SK-N-SH (cell line): Measurements from ENCODE around the gene COL23A1. TPM values are rescaled to one million over a fixed set of nuclear protein-coding genes. Genes with fewer than 3 reads are reported as not detected.
"Not testable (repeated sequence)": the region's sequence is repeated elsewhere in the genome, so short reads cannot be mapped to it uniquely, and the experiment has no call there.

ENCODE experiments used
- CTCF ChIA-PET: fragments of 300-600, 350-600 bp; formaldehyde crosslinking; extraction: SDS; loops from one replicate; lab custom pipeline; 2021; lab: Yijun Ruan, JAX
- POLR2A ChIA-PET: fragments of 350-600 bp; sonication (Branson Sonifier 250); formaldehyde crosslinking; extraction: SDS; loops from one replicate; lab custom pipeline; 2020; ENCODE audit warnings: antibody characterized with exemption, inconsistent platforms; lab: Yijun Ruan, JAX
- DNase-seq: peaks from one replicate; pipeline ENCODE4 v3.0.0; 2012
- H2AFZ ChIP-seq: fragments of 200-600 bp; sonication (generic); 2 replicates; pipeline ENCODE4 v1.8.1; 2016; ENCODE audit warnings: antibody characterized with exemption, mild to moderate bottlenecking, low read depth
- H3F3A ChIP-seq: fragments of 200-600 bp; sonication (generic); replicated peaks from 2 replicates; pipeline ENCODE3; 2016; ENCODE audit warnings: antibody characterized with exemption, mild to moderate bottlenecking; ENCODE audit not compliant: insufficient read depth
- H3K27ac ChIP-seq, 2 experiments: fragments of 200-500 bp in 1 of 2; fragments of 200-600 bp in 1 of 2; sonication (Bioruptor generic) in 1 of 2; sonication (generic), shearing (Covaris generic) in 1 of 2; 2 replicates each; pipeline versions ENCODE4 v1.5.1 to v1.6.1; 2014 to 2016; ENCODE audit warnings: low read depth in 2 of 2, inconsistent platforms in 1 of 2, low read length in 1 of 2, mild to moderate bottlenecking in 1 of 2, mixed read lengths in 1 of 2
- H3K27me3 ChIP-seq: fragments of 200-600 bp; sonication (generic), shearing (Covaris generic); 2 replicates; pipeline ENCODE4 v1.6.1; 2016; ENCODE audit warnings: mixed run types; ENCODE audit not compliant: insufficient read depth
- H3K36me3 ChIP-seq, 2 experiments: fragments of 200-500 bp in 1 of 2; fragments of 200-600 bp in 1 of 2; sonication (Bioruptor generic) in 1 of 2; sonication (generic) in 1 of 2; replicated peaks in 1 of 2; 2 replicates each; pipeline versions ENCODE3 to v1.5.1; 2014 to 2016; ENCODE audit warnings: low read length in 1 of 2, mild to moderate bottlenecking in 1 of 2; ENCODE audit not compliant: insufficient read depth in 2 of 2, control insufficient read depth in 1 of 2
- H3K4me1 ChIP-seq, 2 experiments: fragments of 200-500 bp in 1 of 2; fragments of 200-600 bp in 1 of 2; sonication (Bioruptor generic) in 1 of 2; sonication (generic), shearing (Covaris generic) in 1 of 2; 2 replicates each; pipeline versions ENCODE4 v1.5.1 to v1.6.1; 2014 to 2016; ENCODE audit warnings: low read depth in 1 of 2, low read length in 1 of 2, mixed run types in 1 of 2; ENCODE audit not compliant: insufficient read depth in 2 of 2, control insufficient read depth in 1 of 2
- H3K4me2 ChIP-seq: fragments of 200-600 bp; sonication (generic), shearing (Covaris generic); 2 replicates; pipeline ENCODE4 v1.6.1; 2017; ENCODE audit warnings: mixed run types
- H3K4me3 ChIP-seq, 2 experiments: fragments of 200-500 bp in 1 of 2; fragments of 200-600 bp in 1 of 2; sonication (Bioruptor generic) in 1 of 2; sonication (generic), shearing (Covaris generic) in 1 of 2; 2 replicates each; pipeline versions ENCODE4 v1.5.1 to v1.8.1; 2014 to 2016; ENCODE audit warnings: low read depth in 2 of 2, inconsistent platforms in 1 of 2, low read length in 1 of 2, mild to moderate bottlenecking in 1 of 2, mixed read lengths in 1 of 2, moderate library complexity in 1 of 2
- H3K79me2 ChIP-seq: fragments of 200-600 bp; sonication (generic); 2 replicates; pipeline ENCODE4 v1.8.1; 2017; ENCODE audit warnings: mild to moderate bottlenecking; ENCODE audit not compliant: insufficient read depth
- H3K9ac ChIP-seq: fragments of 200-600 bp; sonication (generic); 2 replicates; pipeline ENCODE4 v1.6.1; 2017; ENCODE audit warnings: mixed run types
- H3K9me2 ChIP-seq: fragments of 200-600 bp; sonication (generic); 2 replicates; pipeline ENCODE4 v1.6.1; 2017; ENCODE audit warnings: mixed run types
- H3K9me3 ChIP-seq: fragments of 200-600 bp; sonication (generic); 2 replicates; pipeline ENCODE4 v1.6.1; 2017; ENCODE audit warnings: mixed run types, mild to moderate bottlenecking, moderate library complexity
- H4K20me1 ChIP-seq: fragments of 200-600 bp; sonication (generic); 2 replicates; pipeline ENCODE4 v1.6.1; 2017; ENCODE audit warnings: mild to moderate bottlenecking, mixed run types; ENCODE audit not compliant: insufficient read depth
- FOXJ3 ChIP-seq: sonication (generic); formaldehyde crosslinking; IDR thresholded peaks from 2 replicates; pipeline ENCODE4 v1.5.1; 2020; ENCODE audit warnings: mild to moderate bottlenecking, missing genetic modification reagents
- JUND ChIP-seq: IDR thresholded peaks from 2 replicates; pipeline ENCODE4 v1.4.0; 2012
- MXI1 ChIP-seq: IDR thresholded peaks from 2 replicates; pipeline ENCODE4 v1.6.1; 2012; ENCODE audit warnings: mild to moderate bottlenecking, low read depth, low read length, improper control_type of control experiment
- NRF1 ChIP-seq: IDR thresholded peaks from 2 replicates; pipeline ENCODE4 v1.6.1; 2012; ENCODE audit warnings: low read depth, mild to moderate bottlenecking, low read length
- RFX5 ChIP-seq: IDR thresholded peaks from 2 replicates; pipeline ENCODE4 v1.6.1; 2012; ENCODE audit warnings: mild to moderate bottlenecking, improper control_type of control experiment, low read length
- RXRA ChIP-seq: IDR thresholded peaks from 2 replicates; pipeline ENCODE4 v1.4.0; 2012; ENCODE audit warnings: low read depth, mild to moderate bottlenecking, borderline replicate concordance
- SIN3A ChIP-seq: IDR thresholded peaks from 2 replicates; pipeline ENCODE4 v1.6.1; 2012; ENCODE audit warnings: low read depth, mild to moderate bottlenecking, low read length, moderate library complexity, borderline replicate concordance
- WGBS: methylation state at CpG from one replicate; pipeline ENCODE4 v1.1.6; 2017; ENCODE audit warnings: low lambda C conversion rate; 5-methylcytosine and 5-hydroxymethylcytosine counted together
- polyA plus RNA-seq, 3 experiments: library from polyadenylated mRNA; depleted of rRNA; stranded (reverse); fragments of >200 nt; gene quantifications; 2 replicates each; pipeline ENCODE4 v1.2.3, GENCODE V29; 2012
- TF ChIP-seq, protein P1 (sequence below): IDR thresholded peaks from 2 replicates; pipeline ENCODE4 v1.6.1; 2012; ENCODE audit warnings: mild to moderate bottlenecking, low read depth, low read length, moderate library complexity
- TF ChIP-seq, protein P2 (sequence below): fragments of 200-600 bp; sonication (generic); IDR thresholded peaks from 2 replicates; pipeline ENCODE4 v1.6.1; 2017; ENCODE audit warnings: antibody characterized with exemption, mild to moderate bottlenecking, moderate library complexity

The COL23A1 gene
- polyA plus RNA-seq, 1 of the 3 experiments (the other 2 are of a cell fraction) = 0.10 TPM

DNA sequence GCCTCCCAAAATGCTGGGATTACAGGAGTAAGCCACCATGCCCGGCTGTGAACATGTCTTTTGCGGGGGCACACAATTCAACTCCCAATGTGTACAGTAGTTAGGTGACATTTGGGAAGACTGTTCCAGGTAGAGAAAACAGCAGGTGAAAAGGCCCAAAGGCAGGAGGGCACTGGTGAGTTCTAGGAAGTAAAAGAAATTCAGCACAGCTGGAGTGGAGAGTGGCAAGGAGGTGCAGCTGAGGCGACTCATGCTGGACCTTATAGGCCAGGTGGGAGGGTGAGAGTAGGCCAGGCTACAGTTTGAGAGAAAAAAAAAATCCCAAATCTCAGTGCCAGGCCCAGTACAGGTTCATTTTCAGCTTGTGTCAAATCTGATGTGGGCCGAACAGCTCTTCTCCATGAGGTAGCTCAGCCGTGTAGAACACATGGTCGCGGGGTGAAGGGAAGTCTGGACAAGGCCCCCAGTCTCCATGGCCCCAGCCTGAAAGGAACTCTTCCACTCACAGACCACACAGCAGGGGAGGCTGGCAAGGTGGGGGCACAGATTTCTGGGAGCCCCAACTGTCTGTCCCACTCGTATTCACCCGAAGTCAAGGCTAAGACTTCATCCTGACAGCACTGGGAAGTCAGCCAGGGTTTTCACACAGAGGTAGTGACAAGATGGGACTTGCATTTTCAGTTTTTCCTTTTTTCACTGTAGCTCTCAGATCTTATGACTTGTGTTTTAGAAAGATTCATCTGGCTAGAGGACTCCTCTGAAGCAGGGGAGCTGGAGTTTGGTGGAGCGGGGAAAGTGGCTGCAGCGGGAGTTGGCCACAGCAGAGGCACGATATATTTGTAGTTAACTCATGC is 390.4 kb downstream of the COL23A1 start:
- Histone ChIP-seq H3K4me1 (no peaks in the 10 kb centered on the region; a peak in 1 of 4 replicates), H3K4me3 (no peak overlapping the region), H3K79me2 (peaks cover 14% of the 10 kb centered on the region; the same call in 1 of the 2 replicates), H3K27me3 (no peaks in the 10 kb centered on the region), H3K9me3 (no peaks in the 10 kb centered on the region), H3F3A (peaks cover 3% of the 10 kb centered on the region), H3K9ac (no peak overlapping the region), H4K20me1 (no peaks in the 10 kb centered on the region), H3K36me3 (no peaks in the 10 kb centered on the region), H2AFZ (no peak overlapping the region), H3K27ac (no peak overlapping the region), H3K9me2 (no peaks in the 10 kb centered on the region), H3K4me2 (no peak overlapping the region)
- ChIA-PET POLR2A (no interaction called here), CTCF (interaction anchor here (0.7 to 3.3 kb wide), 5 partner anchors 35 to 390 kb away, joined by 3 to 24 read pairs (median 4); partner anchors contain the start of gene COL23A1)
- TF ChIP-seq MXI1 (no peak), SIN3A (no peak), NRF1 (no peak)
- WGBS = 87% methylated on average over 12 of the region's 12 CpGs
- DNase-seq = no peak

DNA sequence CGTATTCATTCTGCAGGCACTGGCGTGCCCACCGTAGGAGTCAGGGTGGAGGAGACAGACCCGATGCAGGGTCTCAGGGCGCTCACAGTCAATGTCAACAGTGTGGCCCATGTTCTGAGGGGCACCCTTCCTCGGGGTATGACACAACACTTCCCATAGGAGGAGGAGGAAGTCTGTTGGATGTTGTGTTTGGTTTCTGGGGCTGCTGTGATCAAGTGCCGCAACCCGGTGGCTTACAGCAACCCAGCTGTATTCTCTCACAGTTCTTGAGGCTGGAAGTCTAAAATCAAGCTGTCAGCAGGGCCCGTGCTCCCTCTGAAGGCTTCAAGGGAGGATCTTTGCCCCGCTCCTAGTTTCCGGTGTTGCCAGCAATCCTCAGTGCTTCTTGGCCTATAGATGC is 391.5 kb downstream of the COL23A1 start:
- no peaks in the 10 kb centered on the region for H4K20me1 ChIP-seq
- H3K4me3 ChIP-seq = no peak overlapping the region
- POLR2A ChIA-PET = no interaction called here
- H3K4me1 ChIP-seq = no peaks in the 10 kb centered on the region; a peak in 1 of 4 replicates
- no peak for DNase-seq
- TF ChIP-seq RFX5 = no peak
- no peak for TF ChIP-seq NRF1
- TF ChIP-seq, protein P1, sequence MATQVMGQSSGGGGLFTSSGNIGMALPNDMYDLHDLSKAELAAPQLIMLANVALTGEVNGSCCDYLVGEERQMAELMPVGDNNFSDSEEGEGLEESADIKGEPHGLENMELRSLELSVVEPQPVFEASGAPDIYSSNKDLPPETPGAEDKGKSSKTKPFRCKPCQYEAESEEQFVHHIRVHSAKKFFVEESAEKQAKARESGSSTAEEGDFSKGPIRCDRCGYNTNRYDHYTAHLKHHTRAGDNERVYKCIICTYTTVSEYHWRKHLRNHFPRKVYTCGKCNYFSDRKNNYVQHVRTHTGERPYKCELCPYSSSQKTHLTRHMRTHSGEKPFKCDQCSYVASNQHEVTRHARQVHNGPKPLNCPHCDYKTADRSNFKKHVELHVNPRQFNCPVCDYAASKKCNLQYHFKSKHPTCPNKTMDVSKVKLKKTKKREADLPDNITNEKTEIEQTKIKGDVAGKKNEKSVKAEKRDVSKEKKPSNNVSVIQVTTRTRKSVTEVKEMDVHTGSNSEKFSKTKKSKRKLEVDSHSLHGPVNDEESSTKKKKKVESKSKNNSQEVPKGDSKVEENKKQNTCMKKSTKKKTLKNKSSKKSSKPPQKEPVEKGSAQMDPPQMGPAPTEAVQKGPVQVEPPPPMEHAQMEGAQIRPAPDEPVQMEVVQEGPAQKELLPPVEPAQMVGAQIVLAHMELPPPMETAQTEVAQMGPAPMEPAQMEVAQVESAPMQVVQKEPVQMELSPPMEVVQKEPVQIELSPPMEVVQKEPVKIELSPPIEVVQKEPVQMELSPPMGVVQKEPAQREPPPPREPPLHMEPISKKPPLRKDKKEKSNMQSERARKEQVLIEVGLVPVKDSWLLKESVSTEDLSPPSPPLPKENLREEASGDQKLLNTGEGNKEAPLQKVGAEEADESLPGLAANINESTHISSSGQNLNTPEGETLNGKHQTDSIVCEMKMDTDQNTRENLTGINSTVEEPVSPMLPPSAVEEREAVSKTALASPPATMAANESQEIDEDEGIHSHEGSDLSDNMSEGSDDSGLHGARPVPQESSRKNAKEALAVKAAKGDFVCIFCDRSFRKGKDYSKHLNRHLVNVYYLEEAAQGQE = no peak
- TF ChIP-seq FOXJ3 (CRISPR knock-in tag) = no peak
- no peak for TF ChIP-seq RXRA
- TF ChIP-seq, protein P2, sequence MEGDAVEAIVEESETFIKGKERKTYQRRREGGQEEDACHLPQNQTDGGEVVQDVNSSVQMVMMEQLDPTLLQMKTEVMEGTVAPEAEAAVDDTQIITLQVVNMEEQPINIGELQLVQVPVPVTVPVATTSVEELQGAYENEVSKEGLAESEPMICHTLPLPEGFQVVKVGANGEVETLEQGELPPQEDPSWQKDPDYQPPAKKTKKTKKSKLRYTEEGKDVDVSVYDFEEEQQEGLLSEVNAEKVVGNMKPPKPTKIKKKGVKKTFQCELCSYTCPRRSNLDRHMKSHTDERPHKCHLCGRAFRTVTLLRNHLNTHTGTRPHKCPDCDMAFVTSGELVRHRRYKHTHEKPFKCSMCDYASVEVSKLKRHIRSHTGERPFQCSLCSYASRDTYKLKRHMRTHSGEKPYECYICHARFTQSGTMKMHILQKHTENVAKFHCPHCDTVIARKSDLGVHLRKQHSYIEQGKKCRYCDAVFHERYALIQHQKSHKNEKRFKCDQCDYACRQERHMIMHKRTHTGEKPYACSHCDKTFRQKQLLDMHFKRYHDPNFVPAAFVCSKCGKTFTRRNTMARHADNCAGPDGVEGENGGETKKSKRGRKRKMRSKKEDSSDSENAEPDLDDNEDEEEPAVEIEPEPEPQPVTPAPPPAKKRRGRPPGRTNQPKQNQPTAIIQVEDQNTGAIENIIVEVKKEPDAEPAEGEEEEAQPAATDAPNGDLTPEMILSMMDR = no peak
- no peak for TF ChIP-seq JUND
- TF ChIP-seq, all 33 proteins: peak for 0
- 80% methylated on average over 8 of the region's 11 CpGs for WGBS
- peaks cover 3% of the 10 kb centered on the region; the same call in 1 of the 2 replicates for H3K79me2 ChIP-seq
- no peak overlapping the region for H2AFZ ChIP-seq
- no peaks in the 10 kb centered on the region; the same call in 1 of the 2 replicates for H3K27me3 ChIP-seq
- no peak overlapping the region for H3K4me2 ChIP-seq
- H3F3A ChIP-seq = peaks cover 3% of the 10 kb centered on the region
- no peaks in the 10 kb centered on the region for H3K9me3 ChIP-seq
- CTCF ChIA-PET = no interaction called here
- no peak overlapping the region for H3K27ac ChIP-seq
- no peak overlapping the region for H3K9ac ChIP-seq
- H3K36me3 ChIP-seq = no peaks in the 10 kb centered on the region
- H3K9me2 ChIP-seq = no peaks in the 10 kb centered on the region

DNA sequence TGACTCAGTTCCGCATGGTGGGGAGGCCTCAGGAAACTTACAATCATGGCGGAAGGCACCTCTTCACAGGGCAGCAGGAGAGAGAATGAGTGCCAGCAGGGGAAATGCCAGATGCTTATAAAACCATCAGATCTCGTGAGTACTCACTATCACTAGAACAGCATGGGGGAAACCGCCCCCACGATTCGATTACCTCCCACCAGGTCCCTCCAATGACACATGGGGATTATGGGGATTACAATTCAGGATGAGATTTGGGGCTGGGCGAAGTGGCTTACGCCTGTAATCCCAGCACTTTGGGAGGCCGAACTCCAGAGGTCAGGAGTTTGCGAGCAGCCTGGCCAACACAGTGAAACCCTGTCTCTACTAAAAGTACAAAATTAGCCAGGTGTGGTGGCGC is 392.0 kb downstream of the COL23A1 start:
- POLR2A ChIA-PET, H3K4me2 ChIP-seq, H3K9me3 ChIP-seq, H3F3A ChIP-seq, H4K20me1 ChIP-seq, H3K36me3 ChIP-seq, H3K9ac ChIP-seq, H3K27me3 ChIP-seq, H3K4me3 ChIP-seq, H3K4me1 ChIP-seq, H2AFZ ChIP-seq, DNase-seq, H3K27ac ChIP-seq, H3K79me2 ChIP-seq, H3K9me2 ChIP-seq: not testable (repeated sequence)
- WGBS = 85% methylated on average over 10 of the region's 11 CpGs
- CTCF ChIA-PET = interaction anchor here (1.0 kb wide), 1 partner anchor 13 kb away, joined by 3 read pairs; no protein-coding TSS in a partner anchor
